K562 (cell line): ENCODE measurements around the gene CD37. TPM values are rescaled to one million over a fixed set of nuclear protein-coding genes. Genes with fewer than 3 reads are reported as not detected.

Source experiments
- BCOR ChIP-seq: fragments of 450-650 bp; IDR thresholded peaks from 2 replicates; pipeline ENCODE4 v1.6.1; 2016
- CHCHD3 ChIP-seq: fragments of 250-450 bp; sonication (Bioruptor Pico); IDR thresholded peaks from 2 replicates; pipeline ENCODE4 v2.1.2; 2022; ENCODE audit warnings: mild to moderate bottlenecking
- FOS ChIP-seq: IDR thresholded peaks from 3 replicates; pipeline ENCODE4 v1.6.1; 2011; ENCODE audit not compliant: insufficient read length; ENCODE audit errors: extremely low read depth
- HCFC1 ChIP-seq: IDR thresholded peaks from 2 replicates; pipeline ENCODE4 v1.6.1; 2012; ENCODE audit warnings: low read depth, low read length, improper control_type of control experiment
- MTF1 ChIP-seq: fragments of 250-450 bp; sonication (Bioruptor Pico); IDR thresholded peaks from 2 replicates; pipeline ENCODE4 v1.9.0; 2021; ENCODE audit warnings: moderate library complexity, mild to moderate bottlenecking, inconsistent platforms, borderline replicate concordance
- NCOA4 ChIP-seq: fragments of 450-650 bp; IDR thresholded peaks from 2 replicates; pipeline ENCODE4 v1.6.1; 2018; ENCODE audit warnings: mild to moderate bottlenecking; ENCODE audit not compliant: partially characterized antibody
- SNAPC5 ChIP-seq: fragments of 250-450 bp; sonication (Bioruptor Pico); IDR thresholded peaks from 2 replicates; pipeline ENCODE4 v1.8.0; 2021; ENCODE audit warnings: moderate library complexity, mild to moderate bottlenecking, inconsistent platforms
- TAL1 ChIP-seq: fragments of 450-650 bp; IDR thresholded peaks from 2 replicates; pipeline ENCODE4 v1.6.1; 2016; ENCODE audit warnings: mild to moderate bottlenecking
- polyA plus RNA-seq, 8 experiments: library from polyadenylated mRNA; depleted of rRNA in 4 of 8; stranded (reverse) in 5 of 8; unstranded in 3 of 8; fragments of >200 nt; fragmentation: Nextera tagmentation in 2 of 8; fragmentation: Illumina TruSeq in 1 of 8; extraction: Ambion mirVana in 2 of 8; extraction: Trizol in 1 of 8; gene quantifications; 2 replicates each; pipeline versions ENCODE4 v1.2.1 to v1.2.3, GENCODE V29; 2011 to 2014; ENCODE audit warnings: inconsistent platforms in 1 of 8, missing spikeins in 1 of 8
- total RNA-seq, 7 experiments: library from RNA; depleted of rRNA in 6 of 7; stranded (reverse); fragments of >200 nt in 6 of 7; fragmentation: Illumina TruSeq in 2 of 7; extraction: Trizol in 2 of 7; gene quantifications; 2 replicates each; pipeline versions ENCODE4 v1.2.1 to v1.2.3, GENCODE V29; 2011 to 2021; ENCODE audit warnings: low replicate concordance in 1 of 7
- TF ChIP-seq, protein P1 (sequence below): fragments of 250-450 bp; sonication (Bioruptor Pico); IDR thresholded peaks from 2 replicates; pipeline ENCODE4 v1.8.0; 2021; ENCODE audit warnings: borderline replicate concordance, mild to moderate bottlenecking, moderate library complexity; ENCODE audit not compliant: poor library complexity, severe bottlenecking
- TF ChIP-seq, protein P2 (sequence below): IDR thresholded peaks from 2 replicates; pipeline ENCODE4 v1.6.1; 2011; ENCODE audit not compliant: insufficient read length; ENCODE audit errors: extremely low read depth
- TF ChIP-seq, protein P3 (sequence below): fragments of 450-650 bp; formaldehyde crosslinking; IDR thresholded peaks from 2 replicates; pipeline ENCODE4 v1.4.0; 2020; ENCODE audit warnings: mild to moderate bottlenecking, moderate library complexity

Gene CD37
- total and polyA plus RNA-seq, 9 of the 15 experiments (the other 6 are each of a cell fraction or from before 2014, with no cell fraction given): 2.5 to 19.0 (median 7.4) TPM

DNA sequence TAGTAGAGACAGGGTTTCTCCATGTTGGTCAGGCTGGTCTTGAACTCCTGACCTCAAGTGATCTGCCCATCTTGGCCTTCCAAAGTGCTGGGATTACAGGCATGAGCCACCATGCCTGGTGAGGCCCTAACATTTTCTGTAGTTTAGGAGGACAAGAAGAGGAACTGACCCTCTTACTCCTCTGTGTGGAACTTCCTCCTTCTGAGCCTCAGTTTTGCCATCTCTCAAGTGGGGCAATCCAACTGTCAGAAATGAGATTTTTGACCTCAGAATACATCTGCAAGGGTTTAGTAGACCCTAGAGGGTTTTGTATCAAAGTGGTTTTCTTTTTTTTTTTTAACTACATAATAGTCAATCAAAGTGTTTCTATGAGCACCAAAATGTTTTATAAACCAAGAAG lies 30.9 kb downstream of the CD37 start (continued):
- TF ChIP-seq SNAPC5 (CRISPR knock-in tag) (no peak), NCOA4 (no peak), CHCHD3 (CRISPR knock-in tag) (no peak), FOS (no peak), TAL1 (no peak), MTF1 (CRISPR knock-in tag) (no peak), BCOR (peak; percentile 97), HCFC1 (no peak)
- TF ChIP-seq, protein P1, sequence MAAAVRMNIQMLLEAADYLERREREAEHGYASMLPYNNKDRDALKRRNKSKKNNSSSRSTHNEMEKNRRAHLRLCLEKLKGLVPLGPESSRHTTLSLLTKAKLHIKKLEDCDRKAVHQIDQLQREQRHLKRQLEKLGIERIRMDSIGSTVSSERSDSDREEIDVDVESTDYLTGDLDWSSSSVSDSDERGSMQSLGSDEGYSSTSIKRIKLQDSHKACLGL (CRISPR knock-in tag): no peak
- TF ChIP-seq, protein P2, sequence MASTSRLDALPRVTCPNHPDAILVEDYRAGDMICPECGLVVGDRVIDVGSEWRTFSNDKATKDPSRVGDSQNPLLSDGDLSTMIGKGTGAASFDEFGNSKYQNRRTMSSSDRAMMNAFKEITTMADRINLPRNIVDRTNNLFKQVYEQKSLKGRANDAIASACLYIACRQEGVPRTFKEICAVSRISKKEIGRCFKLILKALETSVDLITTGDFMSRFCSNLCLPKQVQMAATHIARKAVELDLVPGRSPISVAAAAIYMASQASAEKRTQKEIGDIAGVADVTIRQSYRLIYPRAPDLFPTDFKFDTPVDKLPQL: no peak
- TF ChIP-seq, protein P3, sequence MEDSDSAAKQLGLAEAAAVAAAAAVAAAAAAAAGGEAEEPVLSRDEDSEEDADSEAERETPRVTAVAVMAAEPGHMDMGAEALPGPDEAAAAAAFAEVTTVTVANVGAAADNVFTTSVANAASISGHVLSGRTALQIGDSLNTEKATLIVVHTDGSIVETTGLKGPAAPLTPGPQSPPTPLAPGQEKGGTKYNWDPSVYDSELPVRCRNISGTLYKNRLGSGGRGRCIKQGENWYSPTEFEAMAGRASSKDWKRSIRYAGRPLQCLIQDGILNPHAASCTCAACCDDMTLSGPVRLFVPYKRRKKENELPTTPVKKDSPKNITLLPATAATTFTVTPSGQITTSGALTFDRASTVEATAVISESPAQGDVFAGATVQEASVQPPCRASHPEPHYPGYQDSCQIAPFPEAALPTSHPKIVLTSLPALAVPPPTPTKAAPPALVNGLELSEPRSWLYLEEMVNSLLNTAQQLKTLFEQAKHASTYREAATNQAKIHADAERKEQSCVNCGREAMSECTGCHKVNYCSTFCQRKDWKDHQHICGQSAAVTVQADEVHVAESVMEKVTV: no peak
